Measurements from ENCODE around the gene MORN1.

- TF ChIP-seq CEBPB (IDR thresholded peaks at IDR 0.05) (no peak), EGR1 (IDR thresholded peaks at IDR 0.05) (no peak), YY1 (IDR thresholded peaks at IDR 0.05; ENCODE audit: low read depth) (no peak)
Measured at GRCh38 chr1:2432441-2432844, 41.1 kb upstream of the MORN1 start.
